HG03558 (cell line): ENCODE data around the gene BLACAT1.

Source experiments
- ATAC-seq: cut with Tn5 transposase; IDR thresholded peaks from one replicate; pipeline ENCODE4 v1.9.1; 2021; ENCODE audit warnings: moderate number of reproducible peaks; ENCODE audit not compliant: unreplicated experiment; ENCODE audit errors: extremely low read depth

Gene BLACAT1

GRCh38 chr1:205456868-205457745 is 1.3 kb upstream of the BLACAT1 start:
- no peak for ATAC-seq

GRCh38 chr1:205456383-205456867 is 580 bp upstream of the BLACAT1 start:
- no peak for ATAC-seq

GRCh38 chr1:205454903-205455335 is 926 bp downstream of the BLACAT1 start:
- ATAC-seq, result no peak

- ATAC-seq, result no peak
These were observed 2.4 kb downstream of the BLACAT1 start for GRCh38 chr1:205453466-205453865.

- no peak for ATAC-seq
These were observed 2.9 kb downstream of the BLACAT1 start for GRCh38 chr1:205452933-205453332.

- no peak for ATAC-seq
These were observed 3.5 kb downstream of the BLACAT1 start for GRCh38 chr1:205452364-205452763.

- ATAC-seq, result no peak
These were observed 4.1 kb downstream of the BLACAT1 start for GRCh38 chr1:205451759-205452164.

- ATAC-seq, result no peak
These were observed 4.6 kb downstream of the BLACAT1 start for GRCh38 chr1:205451202-205451601.

GRCh38 chr1:205450448-205450847 is 5.4 kb downstream of the BLACAT1 start:
- ATAC-seq, result no peak

- ATAC-seq, result no peak
These were observed 5.9 kb downstream of the BLACAT1 start for GRCh38 chr1:205449750-205450443.

GRCh38 chr1:205449254-205449749 is 6.5 kb downstream of the BLACAT1 start:
- ATAC-seq, result no peak

- no peak for ATAC-seq
These were observed 7.1 kb downstream of the BLACAT1 start for GRCh38 chr1:205448540-205449253.

- no peak for ATAC-seq
These were observed 8.1 kb downstream of the BLACAT1 start for GRCh38 chr1:205447457-205448341.

- no peak for ATAC-seq
These were observed 9.0 kb downstream of the BLACAT1 start for GRCh38 chr1:205446828-205447227.

- no peak for ATAC-seq
These were observed 10.3 kb downstream of the BLACAT1 start for GRCh38 chr1:205445646-205445935.

GRCh38 chr1:205444931-205445645 is 10.8 kb downstream of the BLACAT1 start:
- no peak for ATAC-seq

- no peak for ATAC-seq
These were observed 11.4 kb downstream of the BLACAT1 start for GRCh38 chr1:205444300-205444930.

- ATAC-seq, result no peak
These were observed 12.1 kb downstream of the BLACAT1 start for GRCh38 chr1:205443585-205444299.
